Stimulated activated CD4-positive, alpha-beta T cell treated with anti-CD3 and anti-CD28 coated beads, TNF-alpha, amount 100 ng/mL, for 1 hour (primary cell): ENCODE results near the gene CD19.
"Not testable (repeated sequence)": the region's sequence is repeated elsewhere in the genome, so short reads cannot be mapped to it uniquely, and the experiment has no call there.

Experiments
- DNase-seq, 3 donors: peaks; one replicate each; pipeline ENCODE4 v3.0.0-alpha.2; 2020; ENCODE audit warnings: low read depth in 3 of 3, low spot score in 1 of 3

Gene CD19

DNA sequence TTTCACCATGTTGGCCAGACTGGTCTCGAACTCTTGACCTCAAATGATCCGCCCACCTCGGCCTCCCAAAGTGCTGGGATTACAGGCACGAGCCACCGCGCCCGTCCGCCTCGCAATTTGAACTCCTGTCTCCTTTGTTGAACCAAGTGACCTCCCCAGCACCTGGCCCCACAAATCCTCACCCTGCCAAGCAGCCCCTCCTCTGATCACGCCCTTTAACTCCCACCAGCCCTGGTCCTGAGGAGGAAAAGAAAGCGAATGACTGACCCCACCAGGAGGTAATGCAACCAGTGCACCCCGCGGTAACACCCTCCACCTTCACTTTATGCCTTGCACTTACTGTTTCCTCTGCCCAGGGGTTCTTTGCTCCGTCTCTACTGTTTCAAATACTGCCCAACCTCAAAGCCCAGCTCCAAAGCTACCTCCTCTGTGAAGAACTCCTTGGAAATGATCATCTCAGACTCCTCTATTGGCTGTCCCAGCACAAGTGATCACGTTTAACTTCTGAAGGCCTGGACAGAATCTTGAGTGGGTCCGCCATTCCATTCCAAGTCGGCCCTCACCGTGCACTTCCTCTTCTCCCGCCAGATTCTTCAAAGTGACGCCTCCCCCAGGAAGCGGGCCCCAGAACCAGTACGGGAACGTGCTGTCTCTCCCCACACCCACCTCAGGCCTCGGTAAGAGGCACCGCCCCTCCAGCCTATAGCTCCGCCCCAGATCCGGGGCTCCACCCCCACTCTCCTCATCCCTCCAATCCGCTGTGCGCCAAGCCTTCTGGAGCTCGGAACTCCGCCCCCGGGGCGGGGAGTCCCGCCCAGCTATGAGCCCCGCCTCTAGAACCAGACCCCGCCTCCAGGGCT lies 4.4 kb downstream of the CD19 start:
- peak; percentile 40 to 79 (median 69) for DNase-seq

DNA sequence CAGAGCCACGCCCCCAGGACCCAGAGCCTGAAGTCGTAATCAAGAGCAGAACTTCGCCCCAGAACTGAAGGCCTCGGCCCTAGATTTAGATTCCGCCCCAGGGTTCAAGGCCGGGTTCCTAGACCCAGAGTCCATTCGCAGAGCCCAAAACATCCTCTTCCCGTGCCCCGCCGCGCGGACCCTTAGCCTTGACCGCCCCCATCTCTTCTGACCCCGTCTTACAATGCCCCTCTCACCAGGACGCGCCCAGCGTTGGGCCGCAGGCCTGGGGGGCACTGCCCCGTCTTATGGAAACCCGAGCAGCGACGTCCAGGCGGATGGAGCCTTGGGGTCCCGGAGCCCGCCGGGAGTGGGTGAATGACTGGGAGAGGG lies 5.0 kb downstream of the CD19 start:
- no peak for DNase-seq

DNA sequence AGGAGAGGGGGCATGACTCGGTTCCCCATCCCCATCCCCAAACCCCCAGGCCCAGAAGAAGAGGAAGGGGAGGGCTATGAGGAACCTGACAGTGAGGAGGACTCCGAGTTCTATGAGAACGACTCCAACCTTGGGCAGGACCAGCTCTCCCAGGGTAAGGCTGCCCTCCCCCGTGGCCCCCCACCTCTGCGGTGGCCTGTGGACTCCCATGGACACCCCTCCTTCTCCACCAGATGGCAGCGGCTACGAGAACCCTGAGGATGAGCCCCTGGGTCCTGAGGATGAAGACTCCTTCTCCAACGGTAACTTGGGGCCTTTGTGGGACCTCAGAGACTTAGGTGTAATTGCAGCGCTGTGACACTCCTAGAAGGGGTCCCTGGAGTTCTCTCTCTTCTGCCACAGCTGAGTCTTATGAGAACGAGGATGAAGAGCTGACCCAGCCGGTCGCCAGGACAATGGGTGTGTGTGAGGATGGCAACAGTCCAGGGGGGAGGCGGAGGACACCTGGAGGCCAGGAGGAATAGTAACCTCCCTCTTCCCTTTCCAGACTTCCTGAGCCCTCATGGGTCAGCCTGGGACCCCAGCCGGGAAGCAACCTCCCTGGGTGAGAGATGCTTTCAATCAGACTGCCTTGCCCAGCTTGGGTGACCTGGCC lies 5.6 kb downstream of the CD19 start:
- no peak for DNase-seq

DNA sequence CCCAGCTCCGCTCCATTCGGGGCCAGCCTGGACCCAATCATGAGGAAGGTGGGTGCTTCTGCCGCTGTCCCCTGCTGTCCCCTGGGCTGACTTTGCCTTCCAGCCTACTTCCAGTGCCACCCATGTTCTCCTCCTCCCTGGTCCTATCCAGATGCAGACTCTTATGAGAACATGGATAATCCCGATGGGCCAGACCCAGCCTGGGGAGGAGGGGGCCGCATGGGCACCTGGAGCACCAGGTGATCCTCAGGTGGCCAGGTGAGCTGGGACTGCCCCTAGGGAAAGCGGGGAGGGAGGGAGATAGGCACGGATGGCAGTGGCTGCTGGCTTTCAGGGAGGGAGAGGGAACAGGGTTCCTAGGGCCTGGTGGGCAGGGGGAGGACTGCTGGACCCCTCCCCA lies 7.0 kb downstream of the CD19 start:
- no peak for DNase-seq

DNA sequence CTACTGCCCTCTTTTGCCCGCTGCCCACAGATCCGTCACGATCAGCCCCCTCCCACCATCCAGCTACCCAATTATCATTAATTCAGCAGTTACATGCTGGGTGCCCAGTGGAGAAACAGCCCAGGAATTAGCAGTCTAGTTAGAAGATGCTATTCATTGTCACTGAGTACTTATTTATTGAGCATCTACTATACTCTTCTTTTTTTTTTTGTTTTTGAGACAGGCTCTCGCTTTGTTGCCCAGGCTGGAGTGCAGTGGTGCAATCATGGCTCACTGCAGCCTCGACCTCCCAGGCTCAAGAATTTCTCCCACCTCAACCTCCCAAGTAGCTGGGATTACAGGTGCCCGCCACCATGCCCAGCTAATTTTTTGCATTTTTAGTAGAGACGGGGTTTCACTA lies 8.1 kb downstream of the CD19 start:
- DNase-seq = not testable (repeated sequence)

DNA sequence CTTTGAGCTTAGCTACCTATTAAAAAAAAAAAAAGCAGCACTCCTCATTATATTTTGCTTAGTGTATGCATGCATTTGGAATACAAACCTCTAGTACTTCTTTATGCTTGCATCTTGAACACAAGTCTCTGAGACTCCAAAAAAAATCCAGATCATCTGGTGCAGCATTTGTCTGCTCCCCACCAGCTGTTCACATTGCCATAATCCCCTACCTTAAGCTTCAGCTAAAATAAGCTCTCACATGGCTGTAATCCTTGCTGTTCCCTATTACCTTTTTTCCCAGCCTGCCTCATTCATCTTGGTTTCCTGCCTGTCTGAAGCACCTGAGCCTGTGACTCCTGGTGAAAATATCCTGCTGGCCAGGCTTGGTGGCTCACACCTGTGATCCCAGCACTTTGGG lies 11.5 kb downstream of the CD19 start:
- DNase-seq = no peak

DNA sequence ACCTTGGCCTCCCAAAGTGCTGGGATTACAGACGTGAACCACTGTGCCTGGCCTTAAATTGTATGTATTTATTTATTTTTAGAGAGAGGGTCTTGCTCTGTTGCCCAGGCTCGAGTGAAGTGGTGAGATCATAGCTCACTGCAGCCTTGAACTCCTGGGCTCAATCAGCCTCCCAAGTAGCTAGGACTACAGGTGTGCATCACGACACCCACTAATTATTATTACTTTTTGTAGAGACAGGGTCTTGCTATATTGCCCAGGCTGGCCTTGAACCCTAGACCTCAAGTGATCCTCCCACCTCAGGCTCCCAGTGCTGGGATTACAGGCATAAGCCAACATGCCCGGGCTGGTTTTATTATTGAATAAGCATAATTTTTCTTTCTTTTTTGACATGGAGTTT lies 14.9 kb downstream of the CD19 start:
- DNase-seq = no peak

DNA sequence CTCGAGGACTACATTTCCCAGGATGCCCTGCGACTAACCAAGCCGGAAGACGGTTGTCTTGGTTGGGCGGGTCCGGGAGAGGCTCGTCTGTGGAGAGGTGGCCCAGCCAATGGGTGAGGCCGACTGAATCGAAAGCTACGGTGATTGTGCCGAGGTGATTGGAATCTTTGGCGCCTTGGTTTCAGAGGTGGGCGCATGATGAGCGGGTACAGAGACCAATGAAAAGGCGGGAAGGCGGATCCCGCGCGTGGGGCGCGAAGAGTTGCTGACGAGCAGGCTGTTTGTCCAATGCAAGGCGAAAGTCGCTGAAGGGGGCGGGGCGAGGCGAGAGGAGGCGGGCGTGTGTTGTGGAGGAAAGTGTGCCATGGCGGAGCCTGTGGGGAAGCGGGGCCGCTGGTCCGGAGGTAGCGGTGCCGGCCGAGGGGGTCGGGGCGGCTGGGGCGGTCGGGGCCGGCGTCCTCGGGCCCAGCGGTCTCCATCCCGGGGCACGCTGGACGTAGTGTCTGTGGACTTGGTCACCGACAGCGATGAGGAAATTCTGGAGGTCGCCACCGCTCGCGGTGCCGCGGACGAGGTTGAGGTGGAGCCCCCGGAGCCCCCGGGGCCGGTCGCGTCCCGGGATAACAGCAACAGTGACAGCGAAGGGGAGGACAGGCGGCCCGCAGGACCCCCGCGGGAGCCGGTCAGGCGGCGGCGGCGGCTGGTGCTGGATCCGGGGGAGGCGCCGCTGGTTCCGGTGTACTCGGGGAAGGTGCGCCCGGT lies 19.1 kb downstream of the CD19 start, which contains the start of gene NFATC2IP:
Gene NFATC2IP (plus strand): TSS at position 290 of the 762 bp plus-strand sequence. CDS start 75 bp downstream, at position 365.
- peak; percentile 99 for DNase-seq

DNA sequence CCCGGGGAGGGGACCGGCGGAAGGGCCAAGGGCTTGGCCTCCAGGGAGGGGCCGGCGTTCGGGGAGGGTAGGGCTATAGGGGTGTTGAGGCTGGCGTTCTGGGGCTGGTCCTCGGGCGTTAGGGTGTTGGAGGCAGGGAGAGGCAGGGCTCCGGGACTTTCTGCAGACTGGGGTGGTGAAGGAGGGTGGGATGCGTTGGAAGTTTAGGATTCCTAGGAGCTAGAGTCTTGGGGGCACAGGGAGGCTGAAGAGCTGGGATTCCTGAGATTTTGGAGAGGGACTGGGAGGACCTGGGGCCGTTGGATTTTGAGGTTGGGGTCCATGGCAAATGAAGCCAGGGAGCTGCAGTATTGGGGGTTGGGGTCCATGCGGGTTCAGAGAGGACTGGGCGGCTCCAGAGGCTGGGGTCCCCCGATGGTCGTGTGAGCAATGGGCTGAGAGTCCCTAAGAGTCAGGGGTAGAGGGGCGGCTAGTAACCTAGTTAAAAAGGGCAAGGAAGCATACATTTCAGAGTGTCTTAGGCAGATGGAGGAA lies 19.7 kb downstream of the CD19 start:
- DNase-seq = no peak

DNA sequence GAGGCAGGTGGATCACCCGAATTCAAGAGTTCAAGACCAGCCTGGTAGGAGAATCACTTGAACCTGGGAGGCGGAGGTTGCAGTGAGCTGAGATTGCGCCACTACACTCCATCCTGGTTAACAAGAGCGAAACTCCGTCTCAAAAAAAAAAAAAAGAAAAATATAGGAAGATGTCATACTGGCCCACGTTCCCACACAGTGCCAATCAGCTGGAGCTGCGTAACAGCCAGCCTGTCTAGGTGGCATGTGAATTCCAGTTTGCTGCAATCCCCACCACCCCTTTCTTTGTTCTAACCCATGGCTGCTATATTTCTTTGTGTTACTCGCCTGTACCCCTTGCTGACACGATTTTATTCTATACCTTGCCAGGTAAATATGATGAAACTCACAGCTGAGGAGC lies 26.4 kb downstream of the CD19 start:
- DNase-seq = no peak

DNA sequence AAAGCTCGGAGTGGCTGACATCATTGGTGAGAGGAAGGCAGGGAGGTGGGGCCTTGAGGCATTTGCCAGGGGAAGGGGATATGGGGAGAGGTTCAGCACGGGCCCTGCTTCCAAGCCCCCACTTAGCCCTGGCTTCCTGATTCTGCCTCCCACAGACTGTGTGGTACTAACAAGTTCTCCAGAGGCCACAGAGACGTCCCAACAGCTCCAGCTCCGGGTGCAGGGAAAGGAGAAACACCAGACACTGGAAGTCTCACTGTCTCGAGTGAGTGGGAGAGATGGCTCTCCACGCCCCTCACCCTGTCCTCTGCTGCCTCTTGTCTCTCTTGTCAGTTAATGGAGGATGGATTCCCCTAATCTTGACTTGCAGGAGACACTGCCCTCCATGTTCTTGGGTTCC lies 27.1 kb downstream of the CD19 start:
- DNase-seq = no peak

DNA sequence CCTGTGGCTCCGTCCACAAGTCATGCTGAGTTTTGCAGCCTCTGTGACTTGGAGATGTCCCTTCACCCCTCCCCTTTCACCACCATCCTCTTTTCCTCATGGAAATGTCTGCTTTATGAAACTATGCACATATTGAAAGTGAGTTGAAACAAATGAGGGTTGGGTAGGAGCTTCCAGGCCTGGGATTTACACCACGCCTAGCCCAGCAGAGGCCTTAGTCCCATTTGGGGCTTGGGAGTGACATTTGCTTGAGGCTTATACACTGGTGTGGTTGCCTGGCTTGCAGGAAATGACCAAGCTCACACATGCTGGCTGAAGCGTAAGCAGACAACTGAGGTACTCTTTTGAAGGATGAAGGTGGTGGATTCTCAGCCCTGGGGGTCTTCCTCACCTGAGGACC lies 32.3 kb downstream of the CD19 start:
- no peak for DNase-seq

DNA sequence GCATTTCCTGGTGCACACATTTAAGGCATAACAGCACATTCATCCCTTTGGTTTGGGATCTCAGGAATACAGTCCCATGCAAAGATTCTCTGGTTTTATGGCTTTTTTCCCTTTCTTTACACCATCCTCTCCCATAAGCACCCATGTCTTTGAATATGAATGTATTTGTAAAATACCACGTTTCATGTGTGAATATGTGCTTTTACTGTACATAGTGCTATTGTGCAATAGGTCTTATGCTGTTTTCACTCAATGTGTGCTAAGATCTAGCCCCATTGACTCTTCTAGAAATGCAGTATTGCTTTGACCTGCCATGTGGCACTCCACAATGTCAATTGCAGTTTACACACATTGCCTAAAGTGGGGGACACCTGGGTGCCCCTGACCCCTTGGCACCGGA lies 32.7 kb downstream of the CD19 start:
- DNase-seq = no peak

DNA sequence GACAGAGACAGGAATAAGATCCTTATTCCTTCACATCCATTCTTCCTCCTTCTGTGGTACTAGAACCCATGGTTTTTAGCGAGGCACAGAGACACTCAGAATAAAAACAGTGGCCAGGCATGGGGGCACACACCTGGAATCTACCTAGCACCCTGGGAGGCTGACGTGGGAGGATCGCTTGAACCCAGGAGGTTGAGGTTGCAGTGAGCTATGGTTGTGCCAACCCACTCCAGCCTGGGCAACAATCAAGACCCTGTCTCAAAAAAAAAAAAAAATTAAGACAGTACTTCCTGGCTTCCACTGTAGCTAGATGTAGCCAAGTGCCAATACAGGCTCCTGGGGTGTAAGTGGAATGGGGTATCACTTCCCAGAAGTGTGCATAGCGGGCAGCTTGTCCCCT lies 35.4 kb downstream of the CD19 start:
- DNase-seq = no peak

DNA sequence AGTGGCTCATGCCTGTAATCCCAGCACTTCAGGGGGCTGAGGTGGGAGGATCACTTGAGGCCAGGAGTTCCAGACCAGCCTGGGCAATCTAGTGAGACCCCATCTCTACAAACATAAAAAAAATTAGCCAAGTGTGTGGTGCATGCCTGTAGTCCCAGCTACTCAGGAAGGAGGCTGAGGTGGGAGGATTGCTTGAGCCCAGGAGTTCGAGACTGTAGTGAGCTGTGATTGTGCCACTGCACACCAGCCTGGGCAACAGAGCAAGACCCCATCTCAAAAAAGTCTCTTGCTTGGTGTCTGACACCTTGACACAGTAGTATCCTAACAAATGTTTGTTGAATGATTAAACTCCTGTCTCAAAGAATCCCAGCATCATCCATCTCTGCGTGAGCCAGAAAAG lies 37.9 kb downstream of the CD19 start:
- not testable (repeated sequence) for DNase-seq

DNA sequence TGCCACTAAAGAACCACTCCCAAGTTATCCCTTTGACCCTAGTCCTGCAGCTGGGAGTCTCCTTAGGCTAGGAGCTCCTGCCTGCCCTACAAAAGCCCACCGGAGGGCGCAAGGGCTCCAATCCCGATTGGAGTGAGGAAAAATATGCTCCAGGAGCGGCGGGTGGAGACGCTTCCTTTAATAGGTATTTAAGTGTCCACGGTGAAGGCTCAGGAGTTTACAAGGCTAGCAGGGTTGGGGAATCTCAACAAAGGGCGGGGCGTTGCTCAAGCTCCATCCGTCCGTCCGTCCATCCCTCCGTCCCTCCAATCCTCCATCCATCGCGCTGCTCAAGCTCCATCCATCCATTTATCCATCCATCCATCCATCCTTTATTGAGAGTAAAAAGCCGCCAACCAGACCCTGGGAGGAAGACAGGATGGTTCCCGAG lies 42.3 kb downstream of the CD19 start:
- DNase-seq = no peak

DNA sequence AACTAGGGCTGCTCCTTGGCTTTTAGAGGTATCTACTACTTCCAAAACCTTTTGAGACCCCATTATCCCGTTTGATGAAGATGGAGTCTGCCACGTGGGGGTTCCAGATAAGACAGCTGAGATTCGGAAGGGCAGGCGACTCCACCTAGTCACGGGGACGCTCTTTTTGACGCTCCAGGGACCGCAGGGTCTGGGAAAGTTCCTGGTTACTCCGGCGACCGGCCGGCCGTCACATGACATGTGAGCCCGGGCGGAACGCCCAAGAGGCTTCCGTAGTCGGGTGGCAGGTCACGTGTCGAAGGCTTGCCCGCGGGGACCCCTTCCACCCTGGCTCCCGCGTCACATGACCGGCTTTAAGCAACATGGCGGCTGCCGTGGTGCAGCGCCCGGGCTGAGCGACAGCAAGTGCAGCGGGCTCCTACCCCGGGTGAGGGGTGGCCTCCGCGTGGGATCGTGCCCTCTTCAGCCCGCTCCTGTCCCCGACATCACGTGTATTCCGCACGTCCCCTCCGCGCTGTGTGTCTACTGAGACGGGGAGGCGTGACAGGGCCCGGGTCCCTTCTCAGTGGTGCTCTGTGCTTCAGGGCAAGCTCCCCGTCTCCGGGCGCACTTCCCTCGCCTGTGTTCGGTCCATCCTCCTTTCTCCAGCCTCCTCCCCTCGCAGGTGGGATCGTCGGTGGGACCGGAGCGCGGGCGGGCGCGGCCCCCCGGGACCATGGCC lies 42.8 kb downstream of the CD19 start, which contains the start of gene SPNS1:
Gene SPNS1 (plus strand): TSS at position 342 of the 721 bp plus-strand sequence. CDS start 374 bp downstream, at position 716.
- DNase-seq = peak; percentile 75 to 80 (median 79)

DNA sequence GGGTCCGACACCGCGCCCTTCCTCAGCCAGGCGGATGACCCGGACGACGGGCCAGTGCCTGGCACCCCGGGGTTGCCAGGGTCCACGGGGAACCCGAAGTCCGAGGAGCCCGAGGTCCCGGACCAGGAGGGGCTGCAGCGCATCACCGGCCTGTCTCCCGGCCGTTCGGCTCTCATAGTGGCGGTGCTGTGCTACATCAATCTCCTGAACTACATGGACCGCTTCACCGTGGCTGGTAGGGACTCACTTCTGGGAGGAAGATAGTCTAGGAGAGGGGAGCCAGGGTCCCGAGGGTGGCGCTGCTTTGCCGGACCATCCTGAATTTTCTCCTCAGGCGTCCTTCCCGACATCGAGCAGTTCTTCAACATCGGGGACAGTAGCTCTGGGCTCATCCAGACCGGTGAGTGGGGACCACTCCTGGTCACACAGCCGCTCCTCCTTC lies 43.4 kb downstream of the CD19 start:
- DNase-seq = no peak

DNA sequence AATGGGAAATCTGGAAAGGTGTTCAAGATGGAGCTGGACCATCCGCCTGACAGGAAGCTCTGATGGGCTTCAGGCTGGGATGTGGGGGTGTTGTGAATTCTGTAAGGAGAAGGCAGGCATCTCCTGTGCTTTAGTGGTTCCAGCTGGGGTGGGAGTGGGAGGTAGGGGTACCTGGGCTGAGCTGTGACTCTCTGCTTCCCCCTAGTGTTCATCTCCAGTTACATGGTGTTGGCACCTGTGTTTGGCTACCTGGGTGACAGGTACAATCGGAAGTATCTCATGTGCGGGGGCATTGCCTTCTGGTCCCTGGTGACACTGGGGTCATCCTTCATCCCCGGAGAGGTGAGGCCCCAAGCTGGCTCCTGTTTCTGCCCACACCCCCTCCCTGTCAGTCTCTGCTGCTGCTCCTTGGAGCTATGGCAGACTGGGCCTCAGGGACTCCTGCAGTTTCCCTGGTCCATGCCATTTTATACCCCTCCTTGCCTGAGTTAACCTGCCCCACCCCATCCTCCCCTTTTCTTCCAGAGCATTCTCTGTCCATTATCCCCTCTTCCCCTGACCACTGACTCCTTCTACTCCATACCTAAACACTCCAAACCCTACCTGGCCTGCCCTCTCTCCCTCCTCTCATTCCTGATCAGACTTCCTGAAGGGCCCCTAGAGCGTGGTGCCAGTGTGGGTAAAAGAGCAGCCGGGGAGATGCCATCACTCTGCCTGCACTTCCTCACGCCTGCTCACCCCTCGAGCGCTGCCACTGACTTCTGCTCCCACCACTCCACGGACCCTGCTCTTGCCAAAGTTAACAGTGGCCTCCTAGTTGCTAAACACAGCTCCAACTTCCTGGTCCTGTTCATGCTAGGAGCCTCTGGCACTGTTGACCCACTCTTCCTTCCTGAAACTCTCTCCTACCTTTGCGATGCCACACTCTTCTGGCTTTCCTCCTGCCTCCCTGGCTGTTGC lies 46.2 kb downstream of the CD19 start:
- DNase-seq = no peak

DNA sequence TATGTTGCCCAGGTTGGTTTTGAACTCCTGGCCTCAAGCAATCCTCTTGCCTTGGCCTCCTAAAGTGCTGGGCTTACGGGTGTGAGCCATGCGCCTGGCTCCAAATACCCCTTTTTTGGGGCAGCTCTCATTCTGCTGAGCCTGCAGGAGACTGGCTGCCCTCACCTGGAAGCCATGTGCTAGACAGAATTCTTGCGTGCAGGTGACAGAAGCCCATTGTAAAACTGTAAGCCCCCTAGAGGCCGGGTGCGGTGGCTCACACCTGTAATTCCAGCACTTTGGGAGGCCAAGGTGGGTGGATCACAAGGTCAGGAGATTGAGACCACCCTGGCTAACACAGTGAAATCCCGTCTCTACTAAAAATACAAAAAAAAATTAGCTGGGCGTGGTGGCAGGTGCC lies 48.6 kb downstream of the CD19 start:
- DNase-seq = not testable (repeated sequence)
